ENCODE results near the gene PNPO. TPM values are rescaled to one million over a fixed set of nuclear protein-coding genes. Genes with fewer than 3 reads are reported as not detected.

Gene PNPO
- total and polyA plus RNA-seq, 2 donors = 9.0 to 21.4 TPM

GRCh38 chr17:47950448-47950847 lies 9.1 kb downstream of the PNPO start:
- DNase-seq (ENCODE audit: low read depth in 6 of 9, low spot score in 9 of 9) = no peak
- Histone ChIP-seq H3K27ac (ENCODE audit: low read depth in 1 of 2, low read length in 1 of 2) (peak overlapping the region in 1 of 2 donors; percentile 52), H3K27me3 (ENCODE audit: control insufficient read depth in 2 of 2, insufficient read depth in 1 of 2, low read length in 1 of 2) (no peaks in the 10 kb centered on the region), H3K36me3 (ENCODE audit: control insufficient read depth in 2 of 2, insufficient read depth in 2 of 2, low read length in 1 of 2) (peaks cover 3 to 27% of the 10 kb centered on the region in 2 donors), H3K4me3 (ENCODE audit: low read length in 2 of 2) (no peak overlapping the region), H3K4me1 (ENCODE audit: control insufficient read depth in 2 of 2, insufficient read depth in 2 of 2, low read length in 2 of 2) (peaks cover 15 to 42% of the 10 kb centered on the region in 2 donors), H3K9me3 (ENCODE audit: control insufficient read depth in 2 of 2, insufficient read depth in 1 of 2, low read length in 1 of 2) (no peaks in the 10 kb centered on the region)
- WGBS = 97% methylated on average over 4 of the region's 4 CpGs

- H3K27ac ChIP-seq (ENCODE audit: low read depth in 1 of 2, low read length in 1 of 2) = no peak overlapping the region
- peaks cover 3 to 11% of the 10 kb centered on the region in 2 donors for H3K36me3 ChIP-seq (ENCODE audit: control insufficient read depth in 2 of 2, insufficient read depth in 2 of 2, low read length in 1 of 2)
- H3K4me3 ChIP-seq (ENCODE audit: low read length in 2 of 2) = no peak overlapping the region
- H3K27me3 ChIP-seq (ENCODE audit: control insufficient read depth in 2 of 2, insufficient read depth in 1 of 2, low read length in 1 of 2) = no peaks in the 10 kb centered on the region
- DNase-seq (ENCODE audit: low read depth in 6 of 9, low spot score in 9 of 9) = no peak
- peaks cover 18 to 49% of the 10 kb centered on the region in 2 donors for H3K4me1 ChIP-seq (ENCODE audit: control insufficient read depth in 2 of 2, insufficient read depth in 2 of 2, low read length in 2 of 2)
- no peaks in the 10 kb centered on the region for H3K9me3 ChIP-seq (ENCODE audit: control insufficient read depth in 2 of 2, insufficient read depth in 1 of 2, low read length in 1 of 2)
- WGBS = 76% methylated on average over 12 of the region's 12 CpGs
Measured at GRCh38 chr17:47952171-47953021, 11.0 kb downstream of the PNPO start.

- Histone ChIP-seq H3K27me3 (ENCODE audit: control insufficient read depth in 2 of 2, insufficient read depth in 1 of 2, low read length in 1 of 2) (no peaks in the 10 kb centered on the region), H3K9me3 (ENCODE audit: control insufficient read depth in 2 of 2, insufficient read depth in 1 of 2, low read length in 1 of 2) (no peaks in the 10 kb centered on the region), H3K27ac (ENCODE audit: low read depth in 1 of 2, low read length in 1 of 2) (no peak overlapping the region), H3K4me3 (ENCODE audit: low read length in 2 of 2) (no peak overlapping the region), H3K4me1 (ENCODE audit: control insufficient read depth in 2 of 2, insufficient read depth in 2 of 2, low read length in 2 of 2) (peaks cover 18 to 58% of the 10 kb centered on the region in 2 donors), H3K36me3 (ENCODE audit: control insufficient read depth in 2 of 2, insufficient read depth in 2 of 2, low read length in 1 of 2) (peaks cover under 1 to 3% of the 10 kb centered on the region in 2 donors)
- DNase-seq (ENCODE audit: low read depth in 6 of 9, low spot score in 9 of 9) = no peak
Measured at GRCh38 chr17:47953909-47954308, 12.5 kb downstream of the PNPO start.

- H3K36me3 ChIP-seq (ENCODE audit: control insufficient read depth in 2 of 2, insufficient read depth in 2 of 2, low read length in 1 of 2) = peaks cover 0 to 3% of the 10 kb centered on the region in 2 donors
- peak overlapping the region in 1 of 2 donors; percentile 15 for H3K27ac ChIP-seq (ENCODE audit: low read depth in 1 of 2, low read length in 1 of 2)
- H3K9me3 ChIP-seq (ENCODE audit: control insufficient read depth in 2 of 2, insufficient read depth in 1 of 2, low read length in 1 of 2) = no peaks in the 10 kb centered on the region
- DNase-seq (ENCODE audit: low read depth in 6 of 9, low spot score in 9 of 9) = no peak
- H3K4me1 ChIP-seq (ENCODE audit: control insufficient read depth in 2 of 2, insufficient read depth in 2 of 2, low read length in 2 of 2) = peaks cover 10 to 47% of the 10 kb centered on the region in 2 donors
- no peak overlapping the region for H3K4me3 ChIP-seq (ENCODE audit: low read length in 2 of 2)
- 95% methylated on average over 7 of the region's 7 CpGs for WGBS
- H3K27me3 ChIP-seq (ENCODE audit: control insufficient read depth in 2 of 2, insufficient read depth in 1 of 2, low read length in 1 of 2) = no peaks in the 10 kb centered on the region
Measured at GRCh38 chr17:47955497-47956461, 14.4 kb downstream of the PNPO start.

- H3K27me3 ChIP-seq (ENCODE audit: control insufficient read depth in 2 of 2, insufficient read depth in 1 of 2, low read length in 1 of 2) = no peaks in the 10 kb centered on the region
- peak overlapping the region in 1 of 2 donors; percentile 15 for H3K27ac ChIP-seq (ENCODE audit: low read depth in 1 of 2, low read length in 1 of 2)
- 50% methylated on average over 4 of the region's 4 CpGs for WGBS
- H3K36me3 ChIP-seq (ENCODE audit: control insufficient read depth in 2 of 2, insufficient read depth in 2 of 2, low read length in 1 of 2) = peaks cover 0 to 3% of the 10 kb centered on the region in 2 donors
- H3K4me1 ChIP-seq (ENCODE audit: control insufficient read depth in 2 of 2, insufficient read depth in 2 of 2, low read length in 2 of 2) = peaks cover 10 to 47% of the 10 kb centered on the region in 2 donors
- no peaks in the 10 kb centered on the region for H3K9me3 ChIP-seq (ENCODE audit: control insufficient read depth in 2 of 2, insufficient read depth in 1 of 2, low read length in 1 of 2)
- H3K4me3 ChIP-seq (ENCODE audit: low read length in 2 of 2) = no peak overlapping the region
- peak in 1 of 9 donors; percentile 59 for DNase-seq (ENCODE audit: low read depth in 6 of 9, low spot score in 9 of 9)
Measured at GRCh38 chr17:47956791-47957590, 15.6 kb downstream of the PNPO start.

GRCh38 chr17:47957591-47958490 lies 16.5 kb downstream of the PNPO start, which contains the start of gene PRR15L:
Gene PRR15L (minus strand): TSS chr17:47957883. CDS start chr17:47953234, 4,649 bp downstream.
- 76% methylated on average over 16 of the region's 16 CpGs for WGBS
- no peak within 1 kb of the TSS for H3K4me3 ChIP-seq (ENCODE audit: low read length in 2 of 2)
- DNase-seq (ENCODE audit: low read depth in 6 of 9, low spot score in 9 of 9) = no peak

GRCh38 chr17:47959825-47960655 lies 18.7 kb downstream of the PNPO start:
- 91% methylated on average over 8 of the region's 8 CpGs for WGBS
- Histone ChIP-seq H3K27me3 (ENCODE audit: control insufficient read depth in 2 of 2, insufficient read depth in 1 of 2, low read length in 1 of 2) (no peaks in the 10 kb centered on the region), H3K9me3 (ENCODE audit: control insufficient read depth in 2 of 2, insufficient read depth in 1 of 2, low read length in 1 of 2) (no peaks in the 10 kb centered on the region), H3K4me1 (ENCODE audit: control insufficient read depth in 2 of 2, insufficient read depth in 2 of 2, low read length in 2 of 2) (peaks cover 10 to 43% of the 10 kb centered on the region in 2 donors), H3K4me3 (ENCODE audit: low read length in 2 of 2) (no peak overlapping the region), H3K36me3 (ENCODE audit: control insufficient read depth in 2 of 2, insufficient read depth in 2 of 2, low read length in 1 of 2) (no peaks in the 10 kb centered on the region), H3K27ac (ENCODE audit: low read depth in 1 of 2, low read length in 1 of 2) (no peak overlapping the region)
- DNase-seq (ENCODE audit: low read depth in 6 of 9, low spot score in 9 of 9) = no peak

More at GRCh38 chr17:47957591-47958490, 16.5 kb downstream of the PNPO start, which contains the start of gene PRR15L:
- Histone ChIP-seq H3K36me3 (ENCODE audit: control insufficient read depth in 2 of 2, insufficient read depth in 2 of 2, low read length in 1 of 2) (peaks cover 0 to 3% of the 10 kb centered on the region in 2 donors), H3K9me3 (ENCODE audit: control insufficient read depth in 2 of 2, insufficient read depth in 1 of 2, low read length in 1 of 2) (no peaks in the 10 kb centered on the region), H3K27me3 (ENCODE audit: control insufficient read depth in 2 of 2, insufficient read depth in 1 of 2, low read length in 1 of 2) (no peaks in the 10 kb centered on the region), H3K4me1 (ENCODE audit: control insufficient read depth in 2 of 2, insufficient read depth in 2 of 2, low read length in 2 of 2) (peaks cover 10 to 43% of the 10 kb centered on the region in 2 donors), H3K27ac (ENCODE audit: low read depth in 1 of 2, low read length in 1 of 2) (peak within 1 kb of the TSS in 1 of 2 donors; percentile 15)
